ENCODE data around the gene TEDC1.

- TF ChIP-seq, protein P1, sequence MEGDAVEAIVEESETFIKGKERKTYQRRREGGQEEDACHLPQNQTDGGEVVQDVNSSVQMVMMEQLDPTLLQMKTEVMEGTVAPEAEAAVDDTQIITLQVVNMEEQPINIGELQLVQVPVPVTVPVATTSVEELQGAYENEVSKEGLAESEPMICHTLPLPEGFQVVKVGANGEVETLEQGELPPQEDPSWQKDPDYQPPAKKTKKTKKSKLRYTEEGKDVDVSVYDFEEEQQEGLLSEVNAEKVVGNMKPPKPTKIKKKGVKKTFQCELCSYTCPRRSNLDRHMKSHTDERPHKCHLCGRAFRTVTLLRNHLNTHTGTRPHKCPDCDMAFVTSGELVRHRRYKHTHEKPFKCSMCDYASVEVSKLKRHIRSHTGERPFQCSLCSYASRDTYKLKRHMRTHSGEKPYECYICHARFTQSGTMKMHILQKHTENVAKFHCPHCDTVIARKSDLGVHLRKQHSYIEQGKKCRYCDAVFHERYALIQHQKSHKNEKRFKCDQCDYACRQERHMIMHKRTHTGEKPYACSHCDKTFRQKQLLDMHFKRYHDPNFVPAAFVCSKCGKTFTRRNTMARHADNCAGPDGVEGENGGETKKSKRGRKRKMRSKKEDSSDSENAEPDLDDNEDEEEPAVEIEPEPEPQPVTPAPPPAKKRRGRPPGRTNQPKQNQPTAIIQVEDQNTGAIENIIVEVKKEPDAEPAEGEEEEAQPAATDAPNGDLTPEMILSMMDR (optimal IDR thresholded peaks at IDR 0.05 in 1 of 3, IDR thresholded peaks at IDR 0.05 in 1 of 3, conservative IDR thresholded peaks at IDR 0.05 in 1 of 3; ENCODE audit: extremely low read depth in 1 of 3, insufficient read depth in 2 of 3, low read length in 3 of 3) = peak in 1 of 3 experiments; percentile 12
- TF ChIP-seq EZH2 (IDR thresholded peaks at IDR 0.05; ENCODE audit: low read length) = no peak
Measured at GRCh38 chr14:105485739-105486162, 5.3 kb upstream of the TEDC1 start.

All from keratinocyte (primary cell).